ENCODE measurements around the gene PHF21B.

DNA sequence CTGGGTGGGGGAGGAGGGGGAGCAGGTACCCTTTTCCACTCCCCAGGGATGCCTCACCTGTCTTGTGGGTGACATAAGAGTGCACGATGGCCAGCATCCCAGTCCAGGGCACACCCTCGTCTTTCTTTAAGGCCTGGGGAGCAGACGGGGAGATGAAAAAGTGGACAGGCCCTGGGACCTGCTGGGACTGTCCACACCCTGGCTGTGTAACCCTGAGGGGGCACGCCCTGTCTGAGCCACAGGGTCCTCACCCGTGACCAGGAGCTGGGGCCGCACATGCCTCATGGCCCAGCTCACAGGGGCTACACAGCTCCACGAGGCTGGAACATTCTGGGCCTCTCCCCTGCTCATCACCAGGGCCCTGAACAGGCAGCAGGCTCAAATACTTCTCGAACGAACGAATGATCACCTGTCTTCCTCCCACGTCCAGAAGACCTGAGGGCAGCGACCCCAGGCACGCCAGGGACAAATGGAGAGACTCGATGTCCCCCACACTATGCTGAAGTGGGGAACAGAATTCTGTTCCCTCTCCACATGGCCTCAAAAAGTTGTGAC, 123.9 kb downstream of the PHF21B start:
- TF ChIP-seq, protein P1, sequence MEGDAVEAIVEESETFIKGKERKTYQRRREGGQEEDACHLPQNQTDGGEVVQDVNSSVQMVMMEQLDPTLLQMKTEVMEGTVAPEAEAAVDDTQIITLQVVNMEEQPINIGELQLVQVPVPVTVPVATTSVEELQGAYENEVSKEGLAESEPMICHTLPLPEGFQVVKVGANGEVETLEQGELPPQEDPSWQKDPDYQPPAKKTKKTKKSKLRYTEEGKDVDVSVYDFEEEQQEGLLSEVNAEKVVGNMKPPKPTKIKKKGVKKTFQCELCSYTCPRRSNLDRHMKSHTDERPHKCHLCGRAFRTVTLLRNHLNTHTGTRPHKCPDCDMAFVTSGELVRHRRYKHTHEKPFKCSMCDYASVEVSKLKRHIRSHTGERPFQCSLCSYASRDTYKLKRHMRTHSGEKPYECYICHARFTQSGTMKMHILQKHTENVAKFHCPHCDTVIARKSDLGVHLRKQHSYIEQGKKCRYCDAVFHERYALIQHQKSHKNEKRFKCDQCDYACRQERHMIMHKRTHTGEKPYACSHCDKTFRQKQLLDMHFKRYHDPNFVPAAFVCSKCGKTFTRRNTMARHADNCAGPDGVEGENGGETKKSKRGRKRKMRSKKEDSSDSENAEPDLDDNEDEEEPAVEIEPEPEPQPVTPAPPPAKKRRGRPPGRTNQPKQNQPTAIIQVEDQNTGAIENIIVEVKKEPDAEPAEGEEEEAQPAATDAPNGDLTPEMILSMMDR (IDR thresholded peaks at IDR 0.05), result no peak
- TF ChIP-seq POLR2A (IDR thresholded peaks at IDR 0.05), result no peak
